GDM1 (cell line): ENCODE results near the gene EYS.
"Not testable (repeated sequence)": the region's sequence is repeated elsewhere in the genome, so short reads cannot be mapped to it uniquely, and the experiment has no call there.

ENCODE experiments used
- DNase-seq: peaks from one replicate; lab custom pipeline; 2025; lab: John Stamatoyannopoulos, UW

The EYS gene

DNA sequence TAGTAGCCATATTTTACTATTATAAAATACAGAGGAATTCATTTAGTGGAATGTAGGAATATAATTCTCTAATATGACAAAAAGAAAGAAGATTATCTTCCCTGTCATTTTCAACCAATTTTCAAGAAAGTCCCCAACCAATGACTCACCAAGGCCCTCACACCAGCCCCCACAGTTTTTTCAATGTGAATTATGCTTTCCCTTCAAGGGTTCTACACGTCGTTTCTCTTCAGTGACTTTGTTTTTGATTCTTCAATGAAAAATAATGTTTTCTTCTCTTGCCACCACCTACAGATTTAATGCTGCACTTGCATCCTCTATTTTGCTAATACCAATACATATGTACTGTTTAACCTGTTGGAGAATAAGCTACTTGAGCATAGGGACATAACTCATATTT lies 1230.1 kb downstream of the EYS start:
- no peak for DNase-seq

GRCh38 chr6:64469405-64469804 lies 1237.6 kb downstream of the EYS start:
- not testable (repeated sequence) for DNase-seq

DNA sequence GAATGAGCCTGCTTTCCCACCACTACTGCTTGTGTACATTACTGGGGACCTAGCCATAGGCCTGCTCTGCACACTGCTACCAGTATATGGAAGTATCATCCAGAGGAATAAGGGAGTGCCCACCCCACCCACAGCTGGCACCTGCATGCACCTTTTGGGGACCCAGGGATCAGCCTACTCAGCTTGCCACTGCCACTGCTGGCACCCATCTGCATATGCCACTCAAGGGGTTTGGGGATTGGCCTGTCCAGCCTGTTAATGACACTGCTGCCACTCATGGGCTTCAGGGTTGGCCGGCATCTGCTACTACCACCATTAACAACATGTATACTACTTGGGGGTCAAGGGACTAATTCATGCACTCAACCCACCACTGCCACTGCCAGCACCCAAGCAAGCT lies 1239.4 kb downstream of the EYS start:
- DNase-seq: no peak

DNA sequence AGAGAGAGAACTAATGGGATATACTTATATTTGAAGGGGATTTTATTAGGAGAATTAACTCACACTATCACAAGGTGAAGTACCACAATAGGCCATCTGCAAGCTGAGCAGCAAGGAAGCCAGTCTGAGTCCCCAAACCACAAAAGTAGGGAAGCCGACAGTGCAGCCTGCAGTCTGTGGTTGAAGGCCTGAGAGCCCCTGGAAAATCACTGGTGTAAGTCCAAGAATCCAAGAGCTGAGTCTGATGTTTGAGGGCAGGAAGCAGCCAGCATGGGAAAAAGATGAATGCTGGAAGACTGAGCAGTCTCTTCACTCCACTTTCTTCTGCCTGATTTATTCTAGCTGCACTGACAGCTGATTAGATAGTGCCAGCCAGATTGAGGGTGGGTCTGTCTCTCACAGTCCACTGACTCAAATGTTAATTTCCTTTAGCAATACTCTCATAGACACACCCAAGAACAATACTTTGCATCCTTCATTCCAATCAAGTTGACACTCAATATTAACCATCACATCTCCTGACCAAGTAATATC lies 1247.5 kb downstream of the EYS start:
- DNase-seq: no peak

DNA sequence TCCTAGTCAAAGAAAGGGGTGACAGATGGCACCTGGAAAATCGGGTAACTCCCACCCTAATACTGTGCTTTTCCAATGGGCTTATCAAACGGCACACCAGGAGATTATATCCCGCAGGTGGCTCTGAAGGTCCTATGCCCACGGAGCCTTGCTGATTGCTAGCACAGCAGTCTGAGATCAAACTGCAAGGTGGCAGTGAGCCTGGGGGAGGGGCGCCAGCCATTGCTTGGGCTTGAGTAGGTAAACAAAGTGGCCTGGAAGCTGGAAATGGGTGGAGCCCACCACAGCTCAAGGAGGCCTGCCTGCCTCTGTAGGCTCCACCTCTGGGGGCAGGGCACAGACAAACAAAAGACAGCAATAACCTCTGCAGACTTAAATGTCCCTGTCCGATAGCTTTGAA lies 1258.9 kb downstream of the EYS start:
- DNase-seq: not testable (repeated sequence)

DNA sequence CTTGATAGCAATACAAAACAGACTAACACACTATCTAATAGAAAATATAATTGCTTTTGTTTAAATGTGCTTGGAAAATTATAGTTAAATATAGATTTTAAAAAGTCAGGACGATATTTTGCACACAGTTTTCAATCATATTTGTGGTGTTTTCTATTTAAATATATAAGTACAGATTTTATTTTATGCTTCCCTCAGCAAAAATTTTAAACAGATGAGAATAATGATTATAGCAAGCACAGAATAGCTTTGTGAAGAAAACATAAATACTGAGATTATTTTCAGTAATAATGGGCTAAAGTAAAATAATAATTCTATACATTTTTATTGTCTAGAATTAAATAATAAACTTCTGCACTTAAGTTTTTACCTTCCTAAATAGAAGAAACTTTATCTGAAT lies 1262.0 kb downstream of the EYS start:
- DNase-seq: no peak

GRCh38 chr6:64439274-64439673 lies 1267.8 kb downstream of the EYS start:
- no peak for DNase-seq

GRCh38 chr6:64437996-64438395 lies 1269.0 kb downstream of the EYS start:
- DNase-seq: no peak

DNA sequence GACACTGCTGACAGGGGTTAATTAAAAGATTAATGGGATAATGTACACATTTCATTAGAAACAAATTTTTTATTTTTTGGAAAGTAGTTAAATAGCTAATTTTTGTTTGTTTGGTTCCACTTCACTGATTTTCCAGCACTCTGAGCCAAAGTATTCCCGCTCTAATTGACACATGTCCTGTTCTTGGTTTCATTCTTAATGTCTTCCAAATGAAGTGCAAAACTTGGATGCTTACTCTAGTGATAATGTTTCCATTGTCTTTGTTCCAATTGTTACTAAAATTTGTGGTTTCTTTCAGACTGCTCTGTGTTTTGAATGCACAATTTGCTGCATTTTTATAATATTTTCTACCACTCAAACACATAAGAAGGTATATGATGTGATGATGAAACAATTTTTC lies 1277.1 kb downstream of the EYS start:
- no peak for DNase-seq

DNA sequence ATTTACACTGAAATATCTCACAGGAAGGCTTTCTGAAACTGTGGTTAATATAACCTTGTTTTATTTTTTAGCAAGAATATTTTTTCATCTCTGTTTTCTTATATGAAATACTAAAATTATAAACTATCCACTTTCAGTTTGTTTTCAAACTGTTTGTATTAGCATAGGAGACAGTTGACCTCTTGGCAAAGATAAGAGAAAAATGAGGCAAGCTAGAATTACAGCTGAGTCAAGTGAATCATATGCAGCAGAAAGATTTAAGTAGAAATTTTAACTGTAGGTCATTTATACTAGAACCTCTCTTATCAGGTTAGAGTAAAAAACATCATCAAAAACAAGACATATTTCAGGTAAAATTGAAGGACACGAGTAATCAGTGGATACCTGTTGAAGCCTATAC lies 1278.8 kb downstream of the EYS start:
- no peak for DNase-seq

DNA sequence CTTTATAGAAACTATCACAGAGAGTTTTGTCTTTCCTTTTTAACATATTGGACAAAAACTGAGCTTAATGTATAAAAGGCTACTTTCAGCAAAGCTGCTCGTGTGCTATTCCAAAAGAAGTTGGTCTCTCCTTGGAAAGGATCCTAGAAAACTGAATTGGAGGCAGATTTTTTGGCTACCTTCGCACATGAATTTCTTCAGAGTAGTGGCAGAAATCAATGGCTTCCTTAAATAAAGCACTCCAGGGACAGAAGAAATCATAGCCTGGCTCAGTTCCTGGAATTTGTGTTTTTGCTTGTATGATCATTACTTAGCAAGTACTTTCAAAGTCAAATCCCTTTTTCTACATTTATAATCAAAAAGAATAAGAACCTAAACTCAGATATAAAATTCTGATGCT lies 1291.1 kb downstream of the EYS start:
- no peak for DNase-seq

DNA sequence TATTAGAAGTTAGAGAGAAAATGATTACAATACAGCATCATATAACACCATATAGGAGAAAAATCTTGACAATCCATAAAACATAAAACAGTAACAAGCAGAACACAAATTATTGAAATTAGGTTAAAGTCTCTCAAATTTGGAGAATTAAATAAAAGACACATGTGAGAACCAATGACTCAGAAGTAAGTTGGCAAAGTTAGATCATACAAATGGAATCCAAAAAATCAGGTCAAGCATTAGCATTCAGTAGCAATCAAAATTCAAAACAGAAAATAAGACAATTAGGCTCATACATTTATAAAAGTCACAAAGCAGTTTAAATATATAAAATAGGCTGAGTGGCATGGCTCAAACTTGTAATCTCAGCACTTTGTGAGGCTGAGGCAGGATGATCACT lies 1295.8 kb downstream of the EYS start:
- DNase-seq: no peak

GRCh38 chr6:64409948-64410347 lies 1297.1 kb downstream of the EYS start:
- no peak for DNase-seq

DNA sequence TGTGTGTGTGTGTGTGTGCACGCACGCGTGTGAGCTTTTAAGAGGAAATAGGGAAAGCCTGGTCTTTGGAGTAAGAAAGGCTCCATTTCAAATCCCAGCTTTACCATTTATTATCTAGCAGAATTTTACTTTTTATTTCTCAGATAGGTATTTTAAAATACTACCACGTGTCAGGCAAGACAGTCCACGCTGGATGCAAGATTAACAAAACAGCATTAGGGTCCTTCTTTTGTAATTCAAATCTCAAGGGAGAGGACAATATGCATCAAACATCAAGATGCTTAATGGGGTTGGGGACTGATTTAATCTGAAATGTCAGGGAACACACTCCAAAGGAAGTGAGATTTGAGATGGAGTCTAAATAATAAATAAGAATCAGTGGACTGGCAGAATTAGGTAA lies 1302.6 kb downstream of the EYS start:
- DNase-seq: no peak

GRCh38 chr6:64383277-64383676 lies 1323.7 kb downstream of the EYS start:
- DNase-seq: no peak

DNA sequence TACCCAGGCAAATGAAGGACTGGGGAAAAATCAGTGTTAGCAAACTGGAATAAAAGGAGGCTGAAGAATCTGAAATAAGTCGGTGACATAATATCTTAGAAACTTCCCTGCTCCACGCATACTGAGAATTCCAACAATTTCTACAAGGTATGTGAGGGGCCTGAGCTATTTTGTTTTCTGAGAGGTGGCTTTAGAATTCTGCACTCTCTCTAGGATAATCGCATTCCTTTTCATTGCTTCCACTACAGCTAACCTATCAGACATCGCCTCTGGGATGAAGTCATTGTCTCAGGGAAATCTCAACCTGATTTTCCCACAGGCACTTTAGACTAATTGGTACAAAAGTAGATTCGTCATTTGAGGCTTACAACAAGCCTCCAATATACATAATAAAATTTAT lies 1330.6 kb downstream of the EYS start:
- no peak for DNase-seq

GRCh38 chr6:64357430-64357829 lies 1349.6 kb downstream of the EYS start:
- no peak for DNase-seq

DNA sequence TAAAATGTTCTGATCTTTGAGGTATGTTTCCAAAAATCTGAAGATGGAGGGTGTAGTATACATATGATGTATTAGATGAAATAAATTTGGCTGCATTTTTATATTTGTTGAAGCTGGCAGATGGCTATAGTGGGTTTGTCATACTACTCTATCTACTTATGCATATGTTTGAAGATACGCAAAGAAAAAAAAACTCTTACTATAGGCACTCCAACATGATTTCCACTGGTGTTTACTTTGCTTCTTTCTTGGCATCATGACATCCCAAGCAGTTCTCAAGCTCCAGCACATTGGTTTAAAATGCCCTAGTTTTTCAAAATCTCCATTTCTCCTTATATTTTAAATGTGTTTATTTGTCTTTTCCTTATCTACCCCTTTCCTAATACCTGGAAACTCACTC lies 1359.6 kb downstream of the EYS start:
- no peak for DNase-seq

- DNase-seq: no peak
Observed at GRCh38 chr6:64335195-64335594, 1371.8 kb downstream of the EYS start.

DNA sequence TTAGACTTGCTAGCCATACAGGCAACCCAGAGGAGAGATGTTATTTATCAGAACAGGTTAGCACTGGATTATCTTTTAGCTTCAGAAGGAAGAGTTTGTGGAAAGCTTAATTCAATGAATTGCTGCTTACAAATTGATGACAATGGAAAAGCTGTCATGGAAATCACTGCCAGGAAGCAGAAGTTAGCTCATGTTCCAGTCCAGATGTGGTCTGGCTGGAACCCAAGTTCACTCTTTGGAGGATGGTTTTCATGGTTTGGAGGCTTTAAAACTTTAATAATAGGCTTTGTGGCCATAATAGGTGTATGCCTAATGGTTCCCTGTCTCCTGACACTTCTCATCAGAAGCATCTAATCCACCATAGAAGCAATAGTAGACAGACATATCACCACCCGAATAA lies 1372.4 kb downstream of the EYS start:
- DNase-seq: no peak

GRCh38 chr6:64330694-64331307 lies 1376.2 kb downstream of the EYS start:
- peak; percentile 31 for DNase-seq

GRCh38 chr6:64326939-64327338 lies 1380.1 kb downstream of the EYS start:
- no peak for DNase-seq

DNA sequence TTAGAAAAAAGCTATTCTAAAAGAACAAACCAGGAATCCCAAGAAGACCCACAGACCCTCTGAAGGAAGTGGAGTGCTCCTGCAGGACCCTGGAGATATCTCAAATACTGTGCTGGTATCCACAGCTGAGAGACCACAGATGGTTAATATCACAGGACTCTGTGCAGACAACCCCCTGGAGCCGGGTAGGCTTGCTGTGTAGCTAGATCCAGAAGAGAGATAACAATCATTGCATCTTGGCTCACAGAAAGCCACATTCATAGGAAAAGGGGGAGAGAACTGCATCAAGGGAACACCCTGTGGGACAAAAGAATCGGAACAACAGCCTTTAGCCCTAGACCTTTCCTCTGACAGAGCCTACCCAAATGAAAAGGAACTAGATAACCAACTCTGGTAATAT lies 1381.9 kb downstream of the EYS start:
- DNase-seq: no peak

- no peak for DNase-seq
Observed at GRCh38 chr6:64310214-64310613, 1396.8 kb downstream of the EYS start.
